Breast epithelium (tissue), 4 donors: ENCODE data around the gene PAPSS1. TPM values are rescaled to one million over a fixed set of nuclear protein-coding genes. Genes with fewer than 3 reads are reported as not detected.

ENCODE experiments used
- DNase-seq, 2 donors: peaks; one replicate each; pipeline ENCODE4 v3.0.0-alpha.2; 2019; ENCODE audit warnings: low spot score in 2 of 2
- H3K27ac ChIP-seq, 2 donors: fragments of 200-600 bp; sonication (generic) in 1 of 2; one replicate each; pipeline ENCODE4 v1.5.1; 2016 to 2019; ENCODE audit warnings: mild to moderate bottlenecking in 1 of 2
- H3K27me3 ChIP-seq, 2 donors: fragments of 200-600 bp; sonication (generic) in 1 of 2; one replicate each; pipeline versions ENCODE4 v1.5.1 to v1.6.0; 2017 to 2019; ENCODE audit warnings: control low read depth in 1 of 2, mild to moderate bottlenecking in 1 of 2
- H3K36me3 ChIP-seq: fragments of 200-600 bp; one replicate; pipeline ENCODE4 v1.5.1; 2019
- H3K4me1 ChIP-seq, 2 donors: fragments of 200-600 bp; sonication (generic); one replicate each; pipeline ENCODE4 v1.5.1; 2016 to 2019; ENCODE audit warnings: control low read depth in 1 of 2
- H3K4me3 ChIP-seq, 3 donors: fragments of 200-600 bp; sonication (generic); 1 replicate in 2 of 3; 2 replicates in 1 of 3; pipeline ENCODE4 v1.5.1; 2016 to 2019; ENCODE audit warnings: mild to moderate bottlenecking in 3 of 3, moderate library complexity in 2 of 3
- H3K9me3 ChIP-seq, 2 donors: fragments of 200-600 bp; sonication (generic) in 1 of 2; one replicate each; pipeline ENCODE4 v1.5.1; 2016 to 2019; ENCODE audit warnings: control low read depth in 1 of 2
- POLR2A ChIP-seq: fragments of 450-650 bp; IDR thresholded peaks from one replicate; pipeline ENCODE4 v1.6.1; 2016; ENCODE audit warnings: antibody characterized with exemption, mild to moderate bottlenecking, moderate library complexity
- POLR2AphosphoS5 ChIP-seq, 3 donors: sonication (generic); formaldehyde crosslinking; IDR thresholded peaks; one replicate each; pipeline ENCODE4 v1.6.1; 2017; ENCODE audit warnings: antibody characterized with exemption in 3 of 3
- intact Hi-C: fragments of 100-400 bp; cut with DNase I; formaldehyde crosslinking; loops from one replicate; pipeline ENCODE4 v1.15.1; 2023; ENCODE audit warnings: low total_unique reads
- total RNA-seq, 3 donors: library from RNA; depleted of rRNA; stranded (reverse); fragments of >200 nt; gene quantifications; one replicate each; pipeline ENCODE4 v1.1.0, GENCODE V29; 2016
- TF ChIP-seq, protein P1 (sequence below), 3 donors: fragments of 450-650 bp; IDR thresholded peaks; one replicate each; pipeline ENCODE4 v1.5.1; 2016 to 2017; ENCODE audit warnings: antibody characterized with exemption in 3 of 3, mild to moderate bottlenecking in 3 of 3, moderate library complexity in 3 of 3

Gene PAPSS1
- total RNA-seq, 3 donors from 2014 or later = 40.6 to 65.7 (median 44.2) TPM

DNA sequence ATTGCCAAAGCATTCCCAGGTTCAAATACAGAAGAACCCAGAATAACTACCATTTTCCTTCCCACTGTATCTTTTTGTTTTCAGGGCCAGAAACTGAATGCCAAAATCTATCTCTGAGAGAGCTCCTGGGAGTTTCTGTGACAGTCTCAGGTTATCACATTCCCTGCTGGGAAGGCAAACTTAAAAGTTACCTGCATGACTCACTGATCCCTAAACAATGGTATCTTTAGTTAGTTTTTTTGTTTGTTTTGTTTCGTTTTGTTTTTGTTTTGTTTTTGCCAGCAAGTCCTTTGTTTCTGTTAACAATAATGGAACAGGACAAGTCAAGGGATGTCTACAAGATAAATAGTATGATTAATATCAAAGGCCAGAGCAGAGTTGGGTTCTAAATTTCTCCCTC, 34.3 kb downstream of the PAPSS1 start:
- intact Hi-C loops = no loop called here
- DNase-seq = no peak
- Histone ChIP-seq H3K27ac (no peak overlapping the region), H3K36me3 (no peaks in the 10 kb centered on the region), H3K9me3 (no peaks in the 10 kb centered on the region), H3K4me3 (no peak overlapping the region), H3K4me1 (no peaks in the 10 kb centered on the region), H3K27me3 (no peaks in the 10 kb centered on the region)
- TF ChIP-seq POLR2A = no peak
- TF ChIP-seq POLR2AphosphoS5 (IDR thresholded peaks at IDR 0.05) = no peak
- TF ChIP-seq, protein P1, sequence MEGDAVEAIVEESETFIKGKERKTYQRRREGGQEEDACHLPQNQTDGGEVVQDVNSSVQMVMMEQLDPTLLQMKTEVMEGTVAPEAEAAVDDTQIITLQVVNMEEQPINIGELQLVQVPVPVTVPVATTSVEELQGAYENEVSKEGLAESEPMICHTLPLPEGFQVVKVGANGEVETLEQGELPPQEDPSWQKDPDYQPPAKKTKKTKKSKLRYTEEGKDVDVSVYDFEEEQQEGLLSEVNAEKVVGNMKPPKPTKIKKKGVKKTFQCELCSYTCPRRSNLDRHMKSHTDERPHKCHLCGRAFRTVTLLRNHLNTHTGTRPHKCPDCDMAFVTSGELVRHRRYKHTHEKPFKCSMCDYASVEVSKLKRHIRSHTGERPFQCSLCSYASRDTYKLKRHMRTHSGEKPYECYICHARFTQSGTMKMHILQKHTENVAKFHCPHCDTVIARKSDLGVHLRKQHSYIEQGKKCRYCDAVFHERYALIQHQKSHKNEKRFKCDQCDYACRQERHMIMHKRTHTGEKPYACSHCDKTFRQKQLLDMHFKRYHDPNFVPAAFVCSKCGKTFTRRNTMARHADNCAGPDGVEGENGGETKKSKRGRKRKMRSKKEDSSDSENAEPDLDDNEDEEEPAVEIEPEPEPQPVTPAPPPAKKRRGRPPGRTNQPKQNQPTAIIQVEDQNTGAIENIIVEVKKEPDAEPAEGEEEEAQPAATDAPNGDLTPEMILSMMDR (IDR thresholded peaks at IDR 0.05) = no peak

DNA sequence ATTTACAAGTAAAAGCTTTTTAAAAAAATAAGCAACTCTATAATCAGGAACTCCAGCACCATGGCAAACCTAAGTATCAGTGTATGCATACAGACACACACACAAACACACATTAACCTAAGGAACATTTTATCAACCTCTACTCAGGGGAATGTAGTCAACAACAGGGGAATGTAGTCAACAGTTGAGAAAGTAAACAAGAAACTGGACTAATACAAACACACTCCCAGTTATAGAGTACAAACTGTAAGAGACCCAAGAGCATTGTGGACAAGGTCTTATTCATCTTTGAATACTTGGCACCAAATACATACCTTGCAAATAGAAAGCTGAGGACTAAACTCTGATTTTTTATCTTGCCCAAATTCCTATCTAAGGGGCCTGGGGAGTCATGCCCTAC, 36.2 kb downstream of the PAPSS1 start:
- H3K4me3 ChIP-seq = no peak overlapping the region
- no peaks in the 10 kb centered on the region for H3K4me1 ChIP-seq
- intact Hi-C loops = no loop called here
- H3K27ac ChIP-seq = no peak overlapping the region
- no peaks in the 10 kb centered on the region for H3K36me3 ChIP-seq
- no peak for DNase-seq
- H3K9me3 ChIP-seq = peaks cover 0 to 10% of the 10 kb centered on the region in 2 donors
- TF ChIP-seq POLR2A (no peak), POLR2AphosphoS5 (IDR thresholded peaks at IDR 0.05) (no peak)
- TF ChIP-seq, protein P1 (IDR thresholded peaks at IDR 0.05) = no peak
- H3K27me3 ChIP-seq = no peaks in the 10 kb centered on the region

DNA sequence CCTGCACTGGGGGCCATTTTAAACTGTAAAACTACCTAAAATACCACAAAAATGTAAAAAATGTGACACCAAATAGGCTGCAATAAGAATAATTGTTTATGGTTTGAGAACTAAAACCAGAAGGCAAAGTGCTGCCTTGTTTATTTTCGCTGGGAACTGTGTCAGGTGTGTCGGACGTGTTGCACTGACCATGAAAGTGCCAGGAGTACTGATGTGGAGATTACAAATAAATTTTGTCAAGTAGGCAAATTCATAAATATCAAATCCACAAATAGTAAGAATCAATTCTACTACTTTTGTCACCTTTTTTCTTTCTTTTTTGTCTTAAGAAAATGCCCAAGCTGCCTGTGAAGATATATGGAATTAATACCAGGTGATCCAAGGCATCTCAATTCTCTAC, 37.7 kb downstream of the PAPSS1 start:
- Histone ChIP-seq H3K27ac (no peak overlapping the region), H3K36me3 (no peaks in the 10 kb centered on the region), H3K4me1 (no peaks in the 10 kb centered on the region), H3K27me3 (no peaks in the 10 kb centered on the region), H3K4me3 (no peak overlapping the region), H3K9me3 (peaks cover 0 to 11% of the 10 kb centered on the region in 2 donors)
- no peak for TF ChIP-seq POLR2A
- TF ChIP-seq, protein P1 (IDR thresholded peaks at IDR 0.05) = no peak
- TF ChIP-seq POLR2AphosphoS5 (IDR thresholded peaks at IDR 0.05) = no peak
- intact Hi-C loops = no loop called here
- no peak for DNase-seq

DNA sequence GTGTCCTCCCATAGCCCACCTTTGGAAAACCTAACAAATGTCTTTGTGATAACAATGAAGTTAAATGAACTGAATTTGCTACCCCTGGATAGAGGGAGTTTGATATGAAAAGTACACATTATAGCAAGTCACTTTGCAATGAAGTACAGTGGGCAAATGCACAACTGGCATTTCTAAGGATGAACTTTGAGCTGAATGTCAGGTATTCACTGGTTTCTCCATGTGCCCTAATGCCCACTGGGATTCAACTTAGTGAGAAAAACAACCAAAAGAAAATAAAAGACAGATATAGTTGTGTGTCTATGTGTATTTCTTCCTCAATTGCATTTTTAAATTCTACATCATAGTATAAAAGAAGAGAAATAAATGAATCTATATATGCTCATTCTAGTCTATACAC, 51.0 kb downstream of the PAPSS1 start:
- no peak overlapping the region for H3K4me3 ChIP-seq
- no peaks in the 10 kb centered on the region for H3K27me3 ChIP-seq
- no peak overlapping the region for H3K27ac ChIP-seq
- no peaks in the 10 kb centered on the region for H3K9me3 ChIP-seq
- intact Hi-C loops = no loop called here
- H3K4me1 ChIP-seq = no peaks in the 10 kb centered on the region
- TF ChIP-seq POLR2AphosphoS5 (IDR thresholded peaks at IDR 0.05) (no peak), POLR2A (no peak)
- TF ChIP-seq, protein P1 (IDR thresholded peaks at IDR 0.05) = no peak
- DNase-seq = no peak
- no peaks in the 10 kb centered on the region for H3K36me3 ChIP-seq

DNA sequence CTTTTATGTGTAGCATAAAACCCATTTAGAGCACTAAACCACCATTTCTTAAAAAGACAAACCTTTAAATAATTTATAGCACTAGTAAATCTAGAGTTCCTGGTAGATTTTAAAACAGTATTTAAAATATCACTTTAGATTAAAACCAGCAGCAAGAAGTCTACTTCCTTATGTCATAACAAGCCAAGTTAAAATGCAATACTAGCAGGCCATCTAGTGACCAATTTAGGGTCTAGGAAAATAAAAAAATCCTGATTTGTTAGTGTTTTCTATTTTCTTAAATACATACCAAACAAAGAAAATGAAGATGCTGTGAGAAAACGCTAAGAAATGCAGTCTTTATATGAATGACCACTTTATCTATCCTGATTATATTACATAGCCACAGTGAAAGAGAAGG, 53.9 kb downstream of the PAPSS1 start:
- H3K4me1 ChIP-seq = no peaks in the 10 kb centered on the region
- H3K27ac ChIP-seq = no peak overlapping the region
- intact Hi-C loops = no loop called here
- DNase-seq = no peak
- H3K4me3 ChIP-seq = no peak overlapping the region
- no peaks in the 10 kb centered on the region for H3K36me3 ChIP-seq
- no peaks in the 10 kb centered on the region for H3K27me3 ChIP-seq
- no peaks in the 10 kb centered on the region for H3K9me3 ChIP-seq
- no peak for TF ChIP-seq POLR2A
- TF ChIP-seq, protein P1 (IDR thresholded peaks at IDR 0.05) = peak in 1 of 3 donors; percentile 32
